Measurements from ENCODE around the gene SPRR3.

GRCh38 chr1:153032677-153033308 is 31.2 kb downstream of the SPRR3 start:
- TF ChIP-seq CTCF (conservative IDR thresholded peaks at IDR 0.05; ENCODE audit: low read depth, low read length) (peak; percentile 39; the same call in 1 of the 2 replicates), EZH2 (IDR thresholded peaks at IDR 0.05; ENCODE audit: borderline replicate concordance, low read depth, low read length, poor library complexity, severe bottlenecking) (no peak)
